K562 (cell line): ENCODE measurements around the gene DNAH10.

Experiments
- EZH2 ChIP-seq: IDR thresholded peaks from 2 replicates; pipeline ENCODE4 v1.6.1; 2012; ENCODE audit warnings: low read depth, mild to moderate bottlenecking, inconsistent platforms, low read length, borderline replicate concordance
- FOXO4 ChIP-seq: fragments of 450-650 bp; formaldehyde crosslinking; IDR thresholded peaks from 2 replicates; pipeline ENCODE4 v1.4.0; 2020; ENCODE audit warnings: mild to moderate bottlenecking, moderate library complexity
- NFYB ChIP-seq: IDR thresholded peaks from 2 replicates; pipeline ENCODE4 v1.6.1; 2011; ENCODE audit warnings: mild to moderate bottlenecking, moderate library complexity; ENCODE audit not compliant: insufficient read length; ENCODE audit errors: extremely low read depth
- RFX5 ChIP-seq: IDR thresholded peaks from 2 replicates; pipeline ENCODE4 v1.6.1; 2011; ENCODE audit warnings: low read depth, mild to moderate bottlenecking, improper control_type of control experiment, low read length
- TGIF2 ChIP-seq: sonication (generic); formaldehyde crosslinking; IDR thresholded peaks from 2 replicates; pipeline ENCODE4 v1.8.1; 2022; ENCODE audit warnings: mild to moderate bottlenecking, missing genetic modification reagents, moderate library complexity

- TF ChIP-seq RFX5 = no peak
- TF ChIP-seq TGIF2 (CRISPR knock-in tag) = no peak
- TF ChIP-seq EZH2 = no peak
- TF ChIP-seq FOXO4 (CRISPR knock-in tag) = no peak
- TF ChIP-seq NFYB = no peak
These were observed 88.4 kb downstream of the DNAH10 start for GRCh38 chr12:123850246-123851134.
